IPS-20b (cell line): Measurements from ENCODE around the gene SH2D3A.

ENCODE experiments used
- H3K27ac ChIP-seq: one replicate; pipeline ENCODE4 v1.5.1; 2013; ENCODE audit warnings: low read length
- H3K27me3 ChIP-seq: 2 replicates; pipeline ENCODE4 v1.6.1; 2013; ENCODE audit warnings: mild to moderate bottlenecking, low read length, inconsistent platforms; ENCODE audit not compliant: insufficient read depth
- H3K36me3 ChIP-seq: 2 replicates; pipeline ENCODE4 v1.6.1; 2013; ENCODE audit warnings: low read depth, mild to moderate bottlenecking, inconsistent platforms, low read length, moderate library complexity; ENCODE audit not compliant: insufficient read depth
- H3K4me1 ChIP-seq: 2 replicates; pipeline ENCODE4 v1.6.1; 2013; ENCODE audit warnings: mild to moderate bottlenecking, control low read depth, inconsistent platforms, low read length, moderate library complexity; ENCODE audit not compliant: insufficient read depth
- H3K4me3 ChIP-seq: 2 replicates; pipeline ENCODE4 v1.5.1; 2013; ENCODE audit warnings: mild to moderate bottlenecking, low read length, inconsistent platforms
- H3K9ac ChIP-seq: 2 replicates; pipeline ENCODE4 v1.6.1; 2013; ENCODE audit warnings: low read depth, mild to moderate bottlenecking, inconsistent platforms, low read length, moderate library complexity
- H3K9me3 ChIP-seq: 2 replicates; pipeline ENCODE4 v1.6.1; 2013; ENCODE audit warnings: mild to moderate bottlenecking, low read depth, low read length, inconsistent platforms; ENCODE audit not compliant: insufficient read depth

The SH2D3A gene

DNA sequence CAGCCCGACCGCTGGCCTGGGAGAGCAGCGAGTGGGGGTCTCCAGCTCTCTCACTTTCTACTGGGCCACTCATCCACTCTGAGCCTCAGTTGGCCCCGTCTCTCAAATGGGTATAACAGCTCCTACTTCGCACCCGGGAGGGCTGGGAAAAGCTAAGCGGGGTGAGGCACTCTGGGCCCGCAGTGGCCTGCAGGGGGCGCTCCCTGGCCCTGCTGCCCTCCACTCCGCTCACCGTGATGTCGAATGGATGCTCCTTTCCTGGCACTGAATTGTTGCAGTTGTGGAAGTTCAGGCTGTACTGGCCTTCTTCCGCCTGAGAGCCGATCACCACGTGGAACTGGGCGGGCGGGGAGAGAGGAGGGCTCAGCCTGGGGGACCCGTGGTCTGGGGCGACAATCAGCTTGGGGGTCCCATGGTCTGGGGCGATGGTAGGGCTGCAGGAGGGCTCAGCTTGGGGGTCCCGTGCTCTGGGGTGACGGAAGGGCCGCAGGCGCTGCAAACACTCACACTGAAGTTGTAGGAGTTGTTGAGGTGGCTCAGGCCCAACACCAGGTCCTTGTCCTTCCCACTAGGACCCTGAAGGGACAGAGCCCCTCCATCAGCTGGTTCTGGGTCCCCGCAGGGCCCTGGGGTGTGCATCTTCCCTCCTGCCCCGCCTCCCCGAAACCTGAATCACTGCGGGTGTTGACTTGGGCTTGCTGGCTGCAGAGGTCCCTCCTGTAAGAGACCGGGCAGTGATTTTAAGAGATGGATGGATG, 33.7 kb downstream of the SH2D3A start:
- H3K36me3 ChIP-seq: 0 out of 2 replicates have a peak, but pooled peaks cover 4% of the 10 kb centered on the region
- no peaks in the 10 kb centered on the region for H3K27me3 ChIP-seq
- no peak overlapping the region for H3K9ac ChIP-seq
- peaks cover 15% of the 10 kb centered on the region for H3K4me1 ChIP-seq
- H3K27ac ChIP-seq: no peak overlapping the region
- no peaks in the 10 kb centered on the region for H3K9me3 ChIP-seq
- no peak overlapping the region for H3K4me3 ChIP-seq

DNA sequence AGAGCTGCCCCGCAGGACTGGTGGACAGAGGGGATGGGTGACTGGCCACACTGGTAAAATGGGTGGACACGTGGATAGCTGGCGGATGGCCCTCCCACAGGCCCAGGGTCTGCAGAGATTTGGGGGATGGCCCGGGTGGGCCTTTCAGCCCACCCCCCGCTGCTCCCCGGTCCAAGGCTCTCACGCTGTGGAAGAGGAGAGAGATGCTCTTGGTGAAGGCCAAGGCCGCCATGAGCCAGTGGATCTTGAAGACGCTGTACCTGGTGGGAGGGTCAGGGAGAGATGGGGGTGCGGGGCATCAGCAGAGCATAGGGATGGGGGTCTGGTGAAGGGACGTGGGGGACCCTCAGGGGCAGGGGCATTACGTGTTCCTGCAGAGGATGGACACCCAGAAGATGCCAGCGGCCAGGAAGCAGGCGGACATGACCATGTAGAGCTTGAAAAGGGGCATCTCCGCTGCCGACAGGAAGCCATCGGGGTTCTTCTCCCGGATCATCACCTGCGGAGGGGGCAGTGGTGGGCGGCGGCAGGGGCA, 34.4 kb downstream of the SH2D3A start:
- H3K9ac ChIP-seq: no peak overlapping the region

DNA sequence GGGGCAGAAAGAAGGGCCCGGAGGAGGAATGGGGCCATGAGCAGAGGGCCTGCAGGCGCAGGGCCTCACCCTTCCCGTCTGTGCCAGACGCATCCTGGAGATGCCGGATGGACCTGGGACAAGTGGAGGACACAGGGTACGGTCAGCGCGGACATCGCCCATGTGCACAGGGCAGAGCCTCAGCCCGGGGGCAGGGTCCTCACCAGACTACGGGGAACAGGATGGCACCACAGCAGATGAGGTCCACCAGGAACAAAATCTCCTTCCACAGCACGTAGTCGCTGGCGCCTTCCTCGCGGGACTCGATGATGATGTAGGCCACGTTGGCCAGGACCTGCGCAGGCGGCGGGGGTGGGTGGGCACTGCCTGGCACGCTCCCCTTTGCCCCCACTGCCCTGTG, 35.4 kb downstream of the SH2D3A start:
- Histone ChIP-seq H3K4me1 (peaks cover 9% of the 10 kb centered on the region), H3K4me3 (no peak overlapping the region)

More for the DNA sequence above, 34.4 kb downstream of the SH2D3A start:
- Histone ChIP-seq H3K27ac (no peak overlapping the region), H3K27me3 (no peaks in the 10 kb centered on the region), H3K36me3 (0 out of 2 replicates have a peak, but pooled peaks cover 4% of the 10 kb centered on the region), H3K4me3 (no peak overlapping the region), H3K9me3 (no peaks in the 10 kb centered on the region), H3K4me1 (peaks cover 9% of the 10 kb centered on the region)

DNA sequence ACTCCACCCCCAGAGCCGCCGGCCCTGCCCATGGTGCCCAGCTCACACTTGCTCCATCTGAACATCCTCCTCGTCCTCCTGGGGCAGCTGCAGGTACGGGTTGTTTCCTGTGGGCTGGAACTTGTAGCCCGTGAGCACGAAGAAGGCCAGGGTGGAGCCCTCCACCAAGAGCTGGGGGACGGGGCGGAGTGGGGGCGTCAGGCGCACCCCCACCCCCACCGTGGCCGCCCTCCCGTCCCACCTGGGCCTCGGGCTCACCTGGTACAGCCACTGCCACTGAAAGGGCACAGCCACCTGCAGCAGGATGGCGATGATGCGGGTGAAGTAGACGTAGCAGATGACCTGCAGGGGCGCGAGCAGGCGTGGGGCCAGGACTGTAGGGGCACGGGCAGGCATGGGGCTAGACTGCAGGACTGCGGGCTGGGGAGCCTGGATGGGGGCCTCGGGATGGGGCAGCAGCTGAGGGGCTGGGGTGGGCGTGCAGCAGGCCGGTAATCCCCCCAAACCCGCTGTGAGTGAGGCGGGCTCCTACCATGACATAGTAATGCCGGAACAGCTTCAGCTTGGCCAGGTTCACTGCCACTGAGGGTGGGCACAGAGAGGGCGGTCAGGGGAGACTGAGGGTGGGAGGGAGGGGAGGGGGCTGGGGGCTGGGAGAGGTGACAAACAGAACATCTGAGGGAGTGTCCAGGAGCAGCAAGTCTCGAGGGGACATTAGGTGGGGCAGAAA, 36.1 kb downstream of the SH2D3A start:
- no peak overlapping the region for H3K9ac ChIP-seq
- no peak overlapping the region for H3K27ac ChIP-seq
- no peaks in the 10 kb centered on the region for H3K9me3 ChIP-seq
- no peaks in the 10 kb centered on the region for H3K27me3 ChIP-seq
- H3K4me3 ChIP-seq: no peak overlapping the region
- H3K4me1 ChIP-seq: peaks cover 9% of the 10 kb centered on the region
- 0 out of 2 replicates have a peak, but pooled peaks cover 4% of the 10 kb centered on the region for H3K36me3 ChIP-seq

More for the DNA sequence above, 35.4 kb downstream of the SH2D3A start:
- Histone ChIP-seq H3K36me3 (0 out of 2 replicates have a peak, but pooled peaks cover 4% of the 10 kb centered on the region), H3K9ac (no peak overlapping the region), H3K27ac (no peak overlapping the region), H3K27me3 (no peaks in the 10 kb centered on the region), H3K9me3 (no peaks in the 10 kb centered on the region)

DNA sequence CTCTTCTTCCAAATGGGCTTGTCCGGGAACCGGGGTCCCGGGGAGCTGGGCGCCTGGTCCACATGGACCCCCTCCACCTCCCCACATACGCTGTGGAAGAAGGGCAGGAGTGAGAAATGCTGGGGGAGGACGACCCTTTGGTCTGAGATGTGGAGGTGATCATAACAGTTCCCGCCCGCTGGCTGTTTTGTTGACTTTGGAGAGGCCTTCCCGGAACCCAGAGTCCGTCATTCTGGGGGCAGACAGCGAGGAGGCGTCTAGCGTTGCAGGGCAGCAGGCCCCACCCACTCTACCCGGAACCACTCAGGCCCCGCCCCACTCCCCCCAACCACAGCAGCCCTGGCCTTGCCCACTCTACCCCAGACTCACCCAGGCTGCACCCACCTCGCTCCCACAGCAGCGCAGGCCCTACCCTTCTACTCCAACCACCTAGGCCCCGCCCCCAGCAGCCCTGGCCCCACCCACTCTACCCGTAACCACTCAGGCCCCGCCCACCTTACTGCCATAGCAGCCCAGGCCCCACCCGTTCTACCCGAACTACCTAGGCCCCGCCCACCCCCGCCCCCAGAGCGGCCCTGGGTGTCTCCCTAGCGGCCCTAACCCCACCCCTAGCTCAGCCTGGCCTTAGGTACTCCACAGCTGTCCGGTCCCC, 37.0 kb downstream of the SH2D3A start:
- H3K4me3 ChIP-seq: no peak overlapping the region; the same call in 1 of the 2 replicates
- H3K9ac ChIP-seq: no peak overlapping the region
- no peaks in the 10 kb centered on the region for H3K27me3 ChIP-seq
- H3K9me3 ChIP-seq: no peaks in the 10 kb centered on the region
- H3K36me3 ChIP-seq: 0 out of 2 replicates have a peak, but pooled peaks cover 4% of the 10 kb centered on the region
- peaks cover 4% of the 10 kb centered on the region; the same call in 1 of the 2 replicates for H3K4me1 ChIP-seq
- H3K27ac ChIP-seq: no peak overlapping the region

DNA sequence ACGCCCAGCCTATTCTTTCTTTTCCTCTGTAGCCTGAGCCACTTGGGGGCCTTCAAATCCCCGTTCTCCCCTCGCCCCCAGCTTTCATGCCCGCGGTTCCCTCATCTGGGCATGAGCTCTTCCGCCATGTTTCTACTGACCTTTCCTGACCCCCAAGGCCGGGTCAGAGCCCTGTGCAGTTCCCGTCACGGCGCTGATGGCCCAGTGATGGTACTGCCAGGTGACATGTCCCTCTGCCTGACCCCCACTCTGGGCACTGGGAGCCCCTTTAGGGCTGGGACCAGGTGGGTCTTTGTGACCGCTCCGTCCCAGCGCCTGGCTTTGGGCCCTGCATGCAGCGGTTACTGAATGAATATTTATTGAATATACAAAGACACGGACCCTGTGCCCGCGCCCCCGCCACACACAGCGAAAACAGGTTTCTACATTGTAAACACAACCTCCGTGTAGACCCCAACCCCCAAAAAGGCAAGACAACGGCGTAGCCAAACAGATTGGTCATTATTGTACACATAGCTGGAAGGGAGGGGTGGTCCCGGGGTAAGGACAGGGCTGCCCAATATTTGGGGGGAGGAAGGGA, 37.6 kb downstream of the SH2D3A start:
- H3K4me1 ChIP-seq: 0 out of 2 replicates have a peak, but pooled peaks cover 2% of the 10 kb centered on the region
- H3K27ac ChIP-seq: no peak overlapping the region
- no peak overlapping the region; the same call in 1 of the 2 replicates for H3K4me3 ChIP-seq
- no peaks in the 10 kb centered on the region for H3K27me3 ChIP-seq
- H3K36me3 ChIP-seq: 0 out of 2 replicates have a peak, but pooled peaks cover 4% of the 10 kb centered on the region
- no peak overlapping the region for H3K9ac ChIP-seq
- H3K9me3 ChIP-seq: no peaks in the 10 kb centered on the region

DNA sequence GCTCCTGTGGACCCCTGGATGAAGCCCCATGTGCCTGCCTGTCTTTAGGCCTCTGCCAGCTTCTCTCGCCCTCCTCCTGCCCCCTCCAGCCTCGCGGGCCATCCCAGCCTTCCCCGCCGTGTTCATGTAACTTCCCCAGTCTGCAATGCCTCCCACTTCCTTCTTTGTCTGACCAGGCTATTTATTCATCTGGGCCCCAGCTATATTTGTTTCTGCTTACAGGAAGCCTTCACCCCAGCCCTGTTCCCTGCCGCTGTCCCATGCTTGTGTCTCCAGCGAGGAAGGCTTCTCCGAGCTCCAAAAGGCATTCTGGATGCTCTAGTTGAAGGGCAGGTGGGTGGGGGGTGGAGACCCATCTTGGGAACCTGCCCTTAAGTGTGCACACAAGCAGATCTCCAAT, 38.9 kb downstream of the SH2D3A start:
- Histone ChIP-seq H3K36me3 (0 out of 2 replicates have a peak, but pooled peaks cover 4% of the 10 kb centered on the region), H3K27me3 (no peaks in the 10 kb centered on the region), H3K9ac (no peak overlapping the region), H3K27ac (no peak overlapping the region), H3K9me3 (no peaks in the 10 kb centered on the region), H3K4me3 (no peak overlapping the region), H3K4me1 (no peaks in the 10 kb centered on the region)

DNA sequence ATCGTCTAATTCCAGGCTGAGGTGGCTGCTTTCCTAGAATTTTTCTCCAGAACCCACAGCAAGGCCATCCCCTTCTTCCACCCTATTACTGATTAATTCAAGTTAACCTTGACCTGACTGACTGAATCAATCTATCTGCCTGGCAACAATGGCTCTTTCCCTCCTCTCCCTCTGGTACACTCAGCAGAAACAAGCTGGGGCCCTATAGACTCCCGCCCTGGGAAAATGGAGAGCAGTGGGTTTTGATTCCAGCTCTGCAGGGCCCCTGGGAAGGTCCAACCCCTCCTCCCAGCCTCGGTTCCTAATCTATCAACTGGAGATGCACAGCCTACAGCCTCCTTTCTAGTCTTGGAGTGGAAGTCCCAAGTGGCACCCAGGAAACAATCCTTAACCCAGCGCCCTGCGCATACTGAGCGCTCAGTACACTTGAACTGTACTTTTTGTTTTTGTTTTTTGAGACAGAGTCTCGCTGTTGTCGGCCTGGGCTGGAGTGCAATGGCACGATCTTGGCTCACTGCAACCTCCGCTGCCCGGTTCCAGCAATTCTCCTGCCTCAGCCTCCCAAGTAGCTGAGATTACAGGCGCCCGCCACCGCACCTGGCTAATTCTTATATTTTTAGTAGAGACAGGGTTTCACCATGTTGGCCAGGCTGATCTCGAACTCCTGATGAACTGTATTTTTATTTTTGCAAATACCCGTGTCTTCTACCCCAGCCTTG, 41.6 kb downstream of the SH2D3A start:
- Histone ChIP-seq H3K27ac (no peak overlapping the region), H3K36me3 (no peaks in the 10 kb centered on the region), H3K9ac (no peak overlapping the region), H3K27me3 (no peaks in the 10 kb centered on the region), H3K4me3 (no peak overlapping the region), H3K4me1 (no peaks in the 10 kb centered on the region), H3K9me3 (no peaks in the 10 kb centered on the region)

DNA sequence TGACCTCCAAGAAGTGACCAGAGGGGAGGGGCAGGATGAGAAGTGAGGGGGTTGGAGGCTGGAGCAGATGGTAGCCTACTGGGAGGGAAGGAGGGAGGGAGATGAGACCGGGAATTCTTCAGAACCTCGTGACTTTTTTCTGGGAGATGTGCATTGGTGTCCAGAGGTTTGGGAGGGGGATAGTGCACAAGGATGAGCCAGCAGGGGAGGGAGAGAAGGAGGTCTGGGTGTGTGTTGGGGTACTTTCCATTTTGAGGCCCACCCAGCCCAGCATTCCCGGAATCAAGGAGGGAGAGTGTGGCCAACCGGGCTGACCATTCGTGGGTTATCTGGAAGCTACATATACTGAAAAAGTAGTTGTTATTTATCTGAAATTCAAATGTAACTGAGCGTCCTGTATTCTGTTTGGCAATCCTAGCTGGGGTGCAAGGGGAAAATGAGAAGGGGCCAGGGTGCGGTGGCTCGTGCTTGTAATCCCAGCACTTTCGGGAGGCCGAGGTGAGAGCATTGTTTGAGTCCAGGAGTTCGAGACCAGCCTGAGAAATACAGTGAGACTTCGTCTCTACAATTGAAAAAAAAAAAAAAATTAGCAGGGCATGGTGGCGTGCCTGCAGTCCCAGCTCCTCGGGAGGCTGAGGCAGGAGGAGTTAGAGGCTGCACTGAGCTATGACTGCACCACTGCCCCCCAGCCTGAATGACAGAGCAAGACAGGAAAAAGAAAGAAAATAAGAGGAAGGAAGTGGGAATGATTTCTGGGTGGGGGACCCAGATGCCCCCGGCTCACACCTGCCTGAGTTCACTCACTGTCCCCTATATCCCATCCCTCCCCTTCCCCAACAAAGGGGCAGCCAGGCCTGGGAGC, 42.4 kb downstream of the SH2D3A start:
- H3K9ac ChIP-seq: no peak overlapping the region
- H3K27ac ChIP-seq: no peak overlapping the region

DNA sequence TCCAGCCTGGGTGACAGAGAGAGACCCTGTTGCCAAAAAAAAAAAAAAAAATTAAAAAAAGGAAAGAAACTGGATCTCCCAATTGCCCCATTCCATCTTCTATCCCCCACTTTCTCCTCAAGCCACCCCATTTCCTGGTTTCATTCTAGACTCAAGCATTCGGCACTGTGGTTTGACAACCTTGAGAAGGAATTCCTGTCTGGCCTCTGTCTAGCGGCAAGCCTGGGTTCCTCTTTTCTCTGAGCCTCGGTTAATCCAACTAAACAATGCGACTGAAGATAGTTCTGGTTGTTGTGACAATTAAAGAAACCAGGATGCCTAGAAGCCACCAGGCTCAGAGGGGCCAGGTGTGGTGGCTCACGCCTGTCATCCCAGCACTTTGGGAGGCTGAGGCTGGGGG, 43.5 kb downstream of the SH2D3A start:
- Histone ChIP-seq H3K4me1 (no peaks in the 10 kb centered on the region), H3K9me3 (no peaks in the 10 kb centered on the region), H3K4me3 (no peak overlapping the region), H3K9ac (no peak overlapping the region), H3K36me3 (no peaks in the 10 kb centered on the region), H3K27me3 (no peaks in the 10 kb centered on the region), H3K27ac (no peak overlapping the region)

More for the DNA sequence above, 42.4 kb downstream of the SH2D3A start:
- Histone ChIP-seq H3K4me3 (no peak overlapping the region), H3K27me3 (no peaks in the 10 kb centered on the region), H3K9me3 (no peaks in the 10 kb centered on the region), H3K4me1 (no peaks in the 10 kb centered on the region), H3K36me3 (no peaks in the 10 kb centered on the region)
